Astrocyte of the spinal cord (primary cell): ENCODE data around the gene LCN12.

Experiments used
- DNase-seq: peaks from one replicate; pipeline ENCODE4 v3.0.0; 2011; ENCODE audit warnings: low read depth, low spot score
- H3K4me3 ChIP-seq: 2 replicates; pipeline ENCODE4 v1.5.1; 2011; ENCODE audit warnings: low read depth, mild to moderate bottlenecking, low read length, moderate library complexity
- in situ Hi-C: cut with HindIII; loops from 2 replicates; pipeline ENCODE4 v1.10.0; 2017; ENCODE audit warnings: low sequenced_read_pairs
- TF ChIP-seq, protein P1 (sequence below): IDR thresholded peaks from 2 replicates; pipeline ENCODE4 v1.5.1; 2012; ENCODE audit warnings: low read depth, mild to moderate bottlenecking, low read length, inconsistent platforms

LCN12 gene, protein sequence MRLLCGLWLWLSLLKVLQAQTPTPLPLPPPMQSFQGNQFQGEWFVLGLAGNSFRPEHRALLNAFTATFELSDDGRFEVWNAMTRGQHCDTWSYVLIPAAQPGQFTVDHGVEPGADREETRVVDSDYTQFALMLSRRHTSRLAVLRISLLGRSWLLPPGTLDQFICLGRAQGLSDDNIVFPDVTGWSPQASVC

GRCh38 chr9:136951541-136952320, at the start of gene LCN12:
TSS of gene LCN12 (plus strand) at chr9:136952273. CDS start at chr9:136952328, 55 bp downstream.
- TF ChIP-seq, protein P1, sequence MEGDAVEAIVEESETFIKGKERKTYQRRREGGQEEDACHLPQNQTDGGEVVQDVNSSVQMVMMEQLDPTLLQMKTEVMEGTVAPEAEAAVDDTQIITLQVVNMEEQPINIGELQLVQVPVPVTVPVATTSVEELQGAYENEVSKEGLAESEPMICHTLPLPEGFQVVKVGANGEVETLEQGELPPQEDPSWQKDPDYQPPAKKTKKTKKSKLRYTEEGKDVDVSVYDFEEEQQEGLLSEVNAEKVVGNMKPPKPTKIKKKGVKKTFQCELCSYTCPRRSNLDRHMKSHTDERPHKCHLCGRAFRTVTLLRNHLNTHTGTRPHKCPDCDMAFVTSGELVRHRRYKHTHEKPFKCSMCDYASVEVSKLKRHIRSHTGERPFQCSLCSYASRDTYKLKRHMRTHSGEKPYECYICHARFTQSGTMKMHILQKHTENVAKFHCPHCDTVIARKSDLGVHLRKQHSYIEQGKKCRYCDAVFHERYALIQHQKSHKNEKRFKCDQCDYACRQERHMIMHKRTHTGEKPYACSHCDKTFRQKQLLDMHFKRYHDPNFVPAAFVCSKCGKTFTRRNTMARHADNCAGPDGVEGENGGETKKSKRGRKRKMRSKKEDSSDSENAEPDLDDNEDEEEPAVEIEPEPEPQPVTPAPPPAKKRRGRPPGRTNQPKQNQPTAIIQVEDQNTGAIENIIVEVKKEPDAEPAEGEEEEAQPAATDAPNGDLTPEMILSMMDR, result no peak
- H3K4me3 ChIP-seq, result no peak within 1 kb of the TSS
- DNase-seq, result no peak
- in situ Hi-C loops, result no loop called here

GRCh38 chr9:136903041-136903554, 49.0 kb upstream of the LCN12 start:
- DNase-seq, result no peak
- in situ Hi-C loops, result no loop called here
- H3K4me3 ChIP-seq, result no peak overlapping the region
- TF ChIP-seq, protein P1, result no peak

DNA sequence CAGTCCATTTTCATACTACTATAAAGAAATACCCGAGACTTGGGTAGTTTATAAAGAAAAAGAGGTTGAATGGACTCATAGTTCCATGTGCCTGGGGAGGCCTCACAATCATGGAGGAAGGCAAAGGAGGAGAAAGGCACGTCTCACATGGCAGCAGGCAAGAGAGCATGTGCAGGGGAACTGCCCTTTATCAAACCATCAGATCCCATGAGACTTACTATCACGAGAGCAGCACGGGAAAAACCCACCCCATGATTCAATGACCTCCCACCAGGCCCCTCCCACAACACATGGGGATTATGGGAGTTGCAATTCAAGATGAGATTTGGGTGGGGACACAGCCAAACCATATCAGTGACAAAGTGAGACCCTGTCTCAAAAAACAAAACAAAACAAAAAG, 45.8 kb upstream of the LCN12 start:
- H3K4me3 ChIP-seq, result no peak overlapping the region
- in situ Hi-C loops, result no loop called here
- no peak for DNase-seq
- TF ChIP-seq, protein P1, result no peak

- TF ChIP-seq, protein P1, result no peak
These were observed 44.8 kb upstream of the LCN12 start for GRCh38 chr9:136907011-136907914.

GRCh38 chr9:136910197-136910900, 41.7 kb upstream of the LCN12 start:
- in situ Hi-C loops, result no loop called here
- TF ChIP-seq, protein P1, result no peak
- DNase-seq, result no peak
- no peak overlapping the region for H3K4me3 ChIP-seq

More at GRCh38 chr9:136907011-136907914, 44.8 kb upstream of the LCN12 start:
- DNase-seq, result no peak
- in situ Hi-C loops, result no loop called here
- H3K4me3 ChIP-seq, result no peak overlapping the region

DNA sequence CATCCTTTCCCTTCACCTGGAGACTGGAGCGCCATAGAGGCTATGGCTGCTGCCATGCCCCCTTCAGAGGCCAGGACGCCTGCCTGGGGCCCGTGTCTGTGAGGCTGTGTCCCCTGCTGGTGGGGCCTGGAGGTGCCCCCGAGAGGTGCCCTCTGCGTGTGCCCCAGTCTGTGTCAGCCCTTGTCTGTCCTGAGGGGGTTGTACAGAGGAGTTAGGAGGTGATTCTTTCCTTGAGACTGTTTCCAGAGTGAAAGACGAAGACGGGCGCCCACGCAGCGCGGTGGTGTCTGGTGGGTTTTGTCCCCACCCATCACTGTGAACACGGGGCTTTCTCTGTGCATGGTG, 41.2 kb upstream of the LCN12 start:
- in situ Hi-C loops, result no loop called here
- no peak for DNase-seq
- TF ChIP-seq, protein P1, result no peak
- H3K4me3 ChIP-seq, result no peak overlapping the region
